AG04450 (cell line): Measurements from ENCODE around the gene GET4. TPM values are rescaled to one million over a fixed set of nuclear protein-coding genes. Genes with fewer than 3 reads are reported as not detected.
"Not testable (repeated sequence)": the region's sequence is repeated elsewhere in the genome, so short reads cannot be mapped to it uniquely, and the experiment has no call there.

Experiments used
- CTCF ChIA-PET: fragments of 300-600, 350-600 bp; formaldehyde crosslinking; extraction: SDS; loops from one replicate; lab custom pipeline; 2022; ENCODE audit warnings: antibody characterized with exemption, inconsistent platforms; lab: Charles Lee
- POLR2A ChIA-PET: fragments of 350-600 bp; formaldehyde crosslinking; extraction: SDS; loops from one replicate; lab custom pipeline; 2021; ENCODE audit warnings: antibody characterized with exemption, inconsistent platforms; lab: Yijun Ruan, JAX
- DNase-seq: peaks from one replicate; pipeline ENCODE4 v3.0.0-alpha.2; 2011; ENCODE audit warnings: low read depth, low spot score
- H3K27ac ChIP-seq: one replicate; pipeline ENCODE4 v1.5.1; 2012; ENCODE audit warnings: low read depth, low read length, control low read depth
- H3K27me3 ChIP-seq: one replicate; pipeline ENCODE4 v1.6.0; 2012; ENCODE audit warnings: low read length; ENCODE audit not compliant: control insufficient read depth, insufficient read depth
- H3K4me3 ChIP-seq: 2 replicates; pipeline ENCODE4 v1.5.1; 2011; ENCODE audit warnings: mild to moderate bottlenecking, low read depth, low read length, control low read depth
- H3K9me3 ChIP-seq: 2 replicates; pipeline ENCODE4 v1.5.1; 2012; ENCODE audit warnings: low read length; ENCODE audit not compliant: control insufficient read depth, insufficient read depth
- polyA plus RNA-seq: library from polyadenylated mRNA; depleted of rRNA; stranded (reverse); fragments of >200 nt; gene quantifications from 2 replicates; pipeline ENCODE4 v1.2.3, GENCODE V29; 2011
- TF ChIP-seq, protein P1 (sequence below): IDR thresholded peaks from 2 replicates; pipeline ENCODE4 v1.5.1; 2011; ENCODE audit warnings: low read depth, low read length, control low read depth, inconsistent platforms

The GET4 gene
- polyA plus RNA-seq, 1 experiment: 13.9 TPM

DNA sequence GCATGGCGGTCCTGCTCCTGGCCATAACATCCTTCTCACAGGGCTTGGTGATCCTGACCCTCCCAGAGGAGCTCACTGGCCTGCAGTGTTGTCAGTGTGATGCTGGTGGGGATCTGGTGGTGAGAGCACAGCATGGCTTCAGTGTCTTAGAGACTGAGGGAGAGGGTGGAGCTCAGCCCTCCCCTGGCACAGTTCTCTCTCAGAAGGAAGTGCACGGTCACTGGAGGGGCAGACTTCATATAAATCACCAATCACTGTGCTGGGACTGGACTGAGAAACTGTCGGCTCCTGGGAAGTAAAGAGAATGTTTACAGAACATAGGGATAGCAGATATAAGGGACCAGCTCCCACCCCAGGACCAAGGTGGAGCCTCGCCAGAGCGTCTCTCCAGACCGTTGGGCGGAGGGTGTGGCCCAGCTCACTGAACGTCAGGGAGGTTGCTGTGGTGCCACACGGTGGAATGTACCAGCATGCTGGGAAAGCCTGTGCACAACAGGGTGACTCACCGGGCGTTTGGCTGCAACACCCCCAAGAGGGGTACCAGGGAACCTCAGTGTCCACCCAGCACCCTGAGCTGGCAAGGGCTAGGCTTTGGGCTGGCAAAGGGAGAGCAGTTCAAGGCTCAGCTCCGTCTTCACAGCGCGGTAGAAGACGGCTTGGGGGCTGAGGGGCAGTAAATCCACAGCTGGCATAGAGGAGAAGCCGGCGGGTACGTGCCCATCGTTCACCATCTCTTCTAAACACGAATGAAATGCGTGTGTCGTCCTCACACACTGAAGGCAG lies 8.8 kb upstream of the GET4 start:
- POLR2A ChIA-PET: no interaction called here
- Histone ChIP-seq H3K27me3 (no peaks in the 10 kb centered on the region), H3K4me3 (peak overlapping the region; percentile 29; the same call in 1 of the 2 replicates), H3K9me3 (no peaks in the 10 kb centered on the region; the same call in 1 of the 2 replicates), H3K27ac (peak overlapping the region; percentile 93)
- TF ChIP-seq, protein P1, sequence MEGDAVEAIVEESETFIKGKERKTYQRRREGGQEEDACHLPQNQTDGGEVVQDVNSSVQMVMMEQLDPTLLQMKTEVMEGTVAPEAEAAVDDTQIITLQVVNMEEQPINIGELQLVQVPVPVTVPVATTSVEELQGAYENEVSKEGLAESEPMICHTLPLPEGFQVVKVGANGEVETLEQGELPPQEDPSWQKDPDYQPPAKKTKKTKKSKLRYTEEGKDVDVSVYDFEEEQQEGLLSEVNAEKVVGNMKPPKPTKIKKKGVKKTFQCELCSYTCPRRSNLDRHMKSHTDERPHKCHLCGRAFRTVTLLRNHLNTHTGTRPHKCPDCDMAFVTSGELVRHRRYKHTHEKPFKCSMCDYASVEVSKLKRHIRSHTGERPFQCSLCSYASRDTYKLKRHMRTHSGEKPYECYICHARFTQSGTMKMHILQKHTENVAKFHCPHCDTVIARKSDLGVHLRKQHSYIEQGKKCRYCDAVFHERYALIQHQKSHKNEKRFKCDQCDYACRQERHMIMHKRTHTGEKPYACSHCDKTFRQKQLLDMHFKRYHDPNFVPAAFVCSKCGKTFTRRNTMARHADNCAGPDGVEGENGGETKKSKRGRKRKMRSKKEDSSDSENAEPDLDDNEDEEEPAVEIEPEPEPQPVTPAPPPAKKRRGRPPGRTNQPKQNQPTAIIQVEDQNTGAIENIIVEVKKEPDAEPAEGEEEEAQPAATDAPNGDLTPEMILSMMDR: no peak
- CTCF ChIA-PET: interaction anchor here (0.6 to 0.8 kb wide), 2 partner anchors 36 to 121 kb away, joined by 3 read pairs; partner anchors contain the start of gene SUN1
- no peak for DNase-seq

DNA sequence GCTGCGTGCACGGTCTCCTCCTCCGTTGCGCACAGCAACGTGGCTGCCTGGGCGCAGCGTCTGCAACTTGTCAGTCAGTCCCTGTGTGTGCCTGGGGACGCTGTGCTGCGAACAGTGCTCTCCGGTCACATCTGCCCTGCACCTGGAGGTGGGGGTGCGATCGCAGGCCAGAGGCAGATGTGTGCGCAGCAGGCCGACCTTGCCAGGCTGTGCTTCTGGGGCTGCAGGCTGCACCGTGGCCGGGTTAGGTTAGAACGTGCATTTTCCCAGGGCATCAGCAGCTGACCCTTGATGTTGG lies 8.2 kb upstream of the GET4 start:
- TF ChIP-seq, protein P1: no peak

DNA sequence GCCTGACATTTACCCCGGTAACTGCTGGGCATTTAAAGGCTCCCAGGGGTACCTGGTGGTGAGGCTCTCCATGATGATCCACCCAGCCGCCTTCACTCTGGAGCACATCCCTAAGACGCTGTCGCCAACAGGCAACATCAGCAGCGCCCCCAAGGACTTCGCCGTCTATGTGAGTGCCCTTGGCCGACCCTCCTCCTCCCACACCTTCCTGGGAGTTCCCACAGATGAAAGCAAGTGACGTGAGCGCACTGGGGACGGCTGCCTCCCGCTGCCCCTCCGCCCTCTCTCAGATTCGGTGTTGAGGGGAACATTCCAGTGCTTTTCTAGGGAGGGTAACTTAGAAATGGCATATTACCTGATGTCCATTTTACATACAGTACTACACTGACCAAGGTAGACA lies 7.0 kb upstream of the GET4 start:
- Histone ChIP-seq H3K27me3 (no peaks in the 10 kb centered on the region), H3K9me3 (no peaks in the 10 kb centered on the region; the same call in 1 of the 2 replicates), H3K27ac (no peak overlapping the region), H3K4me3 (no peak overlapping the region)
- ChIA-PET CTCF (no interaction called here), POLR2A (no interaction called here)
- TF ChIP-seq, protein P1: no peak
- no peak for DNase-seq

More for the DNA sequence above, 8.2 kb upstream of the GET4 start:
- H3K27ac ChIP-seq: peak overlapping the region; percentile 31
- CTCF ChIA-PET: interaction anchor here (0.6 kb wide), 1 partner anchor 120 kb away, joined by 3 read pairs; no protein-coding TSS in a partner anchor
- POLR2A ChIA-PET: no interaction called here
- no peak for DNase-seq
- no peak overlapping the region for H3K4me3 ChIP-seq
- no peaks in the 10 kb centered on the region; the same call in 1 of the 2 replicates for H3K9me3 ChIP-seq
- H3K27me3 ChIP-seq: no peaks in the 10 kb centered on the region

DNA sequence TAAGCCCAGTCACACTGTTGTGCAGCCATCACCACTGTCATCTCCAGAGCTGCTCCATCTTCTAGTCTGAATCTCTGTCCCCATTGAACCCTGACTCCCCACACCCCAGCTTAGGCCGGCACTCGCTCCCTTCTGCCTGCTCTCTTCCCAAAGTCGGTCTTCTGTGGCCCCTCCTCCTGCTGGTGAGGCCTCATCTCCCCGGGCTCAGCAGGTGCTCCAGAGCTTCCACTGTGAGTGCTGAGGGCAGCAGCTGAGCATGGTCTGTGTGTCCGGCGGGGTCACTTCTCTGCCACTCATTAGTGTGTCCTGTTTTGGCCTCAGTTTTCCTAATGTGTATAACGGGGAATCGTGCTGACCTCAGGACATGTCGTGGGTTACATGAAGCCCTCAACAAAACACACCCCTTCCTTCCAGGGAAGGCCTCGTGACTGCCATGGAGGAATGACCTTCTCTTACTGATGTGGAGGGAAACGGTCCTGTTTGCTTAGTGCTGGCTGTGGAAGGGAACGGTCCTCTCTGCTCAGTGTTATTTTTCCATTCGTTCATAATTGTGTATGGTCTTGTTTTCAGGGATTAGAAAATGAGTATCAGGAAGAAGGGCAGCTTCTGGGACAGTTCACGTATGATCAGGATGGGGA lies 4.3 kb upstream of the GET4 start:
- no peak overlapping the region for H3K27ac ChIP-seq
- no peak for DNase-seq
- CTCF ChIA-PET: interaction anchor here (0.8 to 2.6 kb wide), 4 partner anchors 9 to 304 kb away, joined by 3 to 51 read pairs (median 8); no protein-coding TSS in a partner anchor
- POLR2A ChIA-PET: no interaction called here
- H3K4me3 ChIP-seq: no peak overlapping the region
- no peaks in the 10 kb centered on the region; the same call in 1 of the 2 replicates for H3K9me3 ChIP-seq
- H3K27me3 ChIP-seq: no peaks in the 10 kb centered on the region
- TF ChIP-seq, protein P1: no peak

DNA sequence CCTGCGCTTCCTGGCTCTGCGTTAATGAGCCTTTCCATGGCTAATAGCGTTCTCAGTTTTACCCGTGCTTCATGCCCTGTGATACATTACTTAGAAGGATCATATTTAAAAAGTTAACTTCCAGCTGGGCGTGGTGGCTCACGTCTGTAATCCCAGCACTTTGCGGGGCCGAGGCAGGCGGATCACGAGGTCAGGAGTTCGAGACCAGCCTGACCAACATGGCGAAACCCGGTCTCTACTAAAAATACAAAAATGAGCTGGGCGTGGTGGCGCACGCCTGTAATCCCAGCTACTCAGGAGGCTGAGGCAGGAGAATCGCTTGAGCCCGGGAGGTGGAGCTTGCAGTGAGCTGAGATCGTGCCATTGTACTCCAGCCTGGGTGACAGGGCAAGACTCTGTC lies 3.7 kb upstream of the GET4 start:
- POLR2A ChIA-PET: interaction anchor here (1.4 kb wide), 1 partner anchor 41 kb away, joined by 3 read pairs; the partner anchor contains the start of gene SUN1
- not testable (repeated sequence) for H3K9me3 ChIP-seq, H3K27ac ChIP-seq, H3K27me3 ChIP-seq, H3K4me3 ChIP-seq, DNase-seq
- CTCF ChIA-PET: interaction anchor here (0.7 to 2.6 kb wide), 7 partner anchors 9 to 558 kb away, joined by 3 to 51 read pairs (median 6); no protein-coding TSS in a partner anchor
